SKM-1 treated with dmso at 0.1 percent for 144 hours (cell line): ENCODE data around the gene MLLT1.
A peak's percentile ranks its signal among the peaks of the same experiment; 100 is the strongest.

ENCODE experiments used
- DNase-seq: peaks from one replicate; lab custom pipeline; 2025; ENCODE audit not compliant: unreplicated experiment; lab: John Stamatoyannopoulos, UW

Gene MLLT1

GRCh38 chr19:6275170-6275744 lies 4.5 kb downstream of the MLLT1 start:
- DNase-seq, result no peak

DNA sequence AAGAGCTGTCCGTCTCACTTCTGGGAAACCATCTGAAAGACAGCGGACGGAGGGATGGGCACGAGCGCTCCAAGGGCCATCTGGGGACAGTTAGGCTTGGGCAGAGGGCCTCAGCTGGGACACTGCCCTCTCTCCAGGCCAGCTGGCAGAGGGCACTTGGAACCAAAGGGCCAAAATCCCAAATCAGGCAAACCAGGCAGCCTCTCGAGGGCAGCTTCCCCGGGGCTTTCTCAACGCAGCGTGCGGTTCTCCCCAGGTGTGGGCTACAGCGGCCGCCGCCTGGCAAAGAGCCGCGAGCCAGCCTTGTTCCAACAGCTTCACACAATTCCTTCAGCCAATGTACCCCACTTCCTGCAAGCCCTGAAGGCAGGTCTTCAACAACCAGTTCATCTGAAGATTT lies 5.0 kb downstream of the MLLT1 start:
- no peak for DNase-seq

GRCh38 chr19:6273701-6274601 lies 5.8 kb downstream of the MLLT1 start:
- DNase-seq, result peak; percentile 86

DNA sequence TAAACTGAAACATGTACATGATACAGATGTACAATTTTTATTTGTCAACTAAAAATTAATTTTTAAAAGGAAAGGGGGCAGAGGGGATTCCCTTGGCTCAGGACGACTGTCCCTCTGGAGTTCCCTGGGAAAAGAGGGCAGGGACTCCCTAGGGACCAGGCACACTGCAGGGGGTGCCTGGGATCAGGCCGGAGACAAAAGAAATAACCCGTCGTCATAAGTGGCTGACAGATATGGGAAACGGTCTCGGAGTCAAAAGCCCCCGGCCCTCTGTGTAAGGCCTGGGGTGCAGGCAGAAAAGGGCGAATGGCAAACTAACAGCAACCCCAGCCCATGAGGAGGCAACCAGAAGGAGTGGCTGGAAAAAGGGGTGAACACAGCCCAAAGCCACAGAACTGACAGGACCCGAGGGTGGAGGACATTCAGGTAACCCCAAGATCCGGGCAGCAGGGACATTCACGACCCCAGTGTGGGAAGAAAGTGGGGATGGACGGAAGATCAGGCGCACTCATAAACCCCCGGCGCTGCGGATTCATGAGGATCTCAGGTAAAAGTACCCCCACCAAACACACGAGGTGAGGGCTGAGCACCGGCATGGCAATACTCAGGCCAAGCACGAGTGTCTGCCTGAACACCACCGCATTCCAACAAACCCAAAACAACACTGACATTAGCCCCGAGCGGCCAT lies 6.7 kb downstream of the MLLT1 start:
- DNase-seq, result no peak

DNA sequence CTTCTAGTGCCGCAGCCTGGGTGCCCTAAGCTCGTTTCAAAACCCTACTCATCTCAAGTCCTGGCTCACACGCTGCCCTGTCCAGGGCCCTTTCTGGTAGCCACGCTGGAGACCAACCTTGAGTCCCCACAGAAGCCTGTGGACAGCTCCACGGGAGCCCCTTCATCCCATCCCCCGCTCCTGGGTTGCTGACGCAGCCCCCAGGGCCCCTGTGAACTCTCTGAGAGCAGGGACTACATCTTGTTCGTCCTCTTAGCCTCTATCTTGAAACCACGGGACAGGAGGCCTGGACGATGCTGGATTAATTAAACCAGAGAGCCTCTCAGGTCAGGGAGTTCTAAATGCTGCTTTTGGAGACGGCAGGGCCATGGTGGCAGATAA lies 7.4 kb downstream of the MLLT1 start:
- no peak for DNase-seq

GRCh38 chr19:6271721-6272410 lies 7.9 kb downstream of the MLLT1 start:
- DNase-seq, result no peak

DNA sequence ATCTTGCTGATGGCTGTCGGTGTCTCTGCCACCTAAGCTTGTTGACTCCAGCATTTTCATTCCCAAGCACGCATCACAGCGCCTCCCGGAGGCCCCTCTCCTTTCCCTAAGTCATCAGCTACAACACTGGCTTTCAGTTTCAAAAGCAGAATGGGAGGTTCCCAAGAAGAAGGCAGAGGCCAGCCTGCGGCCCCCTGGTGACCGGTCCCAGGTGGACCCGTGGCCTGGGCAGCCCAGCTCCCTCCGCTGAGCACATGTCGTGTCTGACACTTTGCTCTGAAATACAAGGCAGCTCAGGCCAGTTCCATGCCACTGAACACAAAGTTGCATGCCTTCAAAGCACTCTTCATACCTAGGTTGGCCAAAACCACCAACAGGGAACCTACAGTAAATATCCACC lies 8.5 kb downstream of the MLLT1 start:
- DNase-seq, result no peak

DNA sequence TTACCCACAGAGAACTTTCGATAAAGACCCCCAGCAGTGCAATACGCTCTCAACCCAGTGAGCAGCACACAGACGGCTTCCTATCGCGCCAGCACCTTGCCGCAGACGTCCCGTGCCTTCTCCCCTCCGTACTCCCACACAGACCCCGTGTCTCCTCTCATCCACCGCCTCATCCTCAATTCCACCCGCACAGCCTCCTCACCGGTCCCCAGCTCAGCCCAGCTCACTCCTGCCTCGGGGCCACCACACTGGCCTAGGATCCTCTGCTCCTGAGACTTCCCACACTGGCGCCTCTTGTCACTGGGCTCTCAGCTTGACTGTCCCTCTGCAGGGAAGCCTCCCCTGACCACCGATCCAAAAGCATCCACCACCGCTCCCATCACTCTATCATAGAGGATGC lies 9.0 kb downstream of the MLLT1 start:
- DNase-seq, result no peak

- no peak for DNase-seq
Measured at GRCh38 chr19:6270076-6270745, 9.6 kb downstream of the MLLT1 start.

DNA sequence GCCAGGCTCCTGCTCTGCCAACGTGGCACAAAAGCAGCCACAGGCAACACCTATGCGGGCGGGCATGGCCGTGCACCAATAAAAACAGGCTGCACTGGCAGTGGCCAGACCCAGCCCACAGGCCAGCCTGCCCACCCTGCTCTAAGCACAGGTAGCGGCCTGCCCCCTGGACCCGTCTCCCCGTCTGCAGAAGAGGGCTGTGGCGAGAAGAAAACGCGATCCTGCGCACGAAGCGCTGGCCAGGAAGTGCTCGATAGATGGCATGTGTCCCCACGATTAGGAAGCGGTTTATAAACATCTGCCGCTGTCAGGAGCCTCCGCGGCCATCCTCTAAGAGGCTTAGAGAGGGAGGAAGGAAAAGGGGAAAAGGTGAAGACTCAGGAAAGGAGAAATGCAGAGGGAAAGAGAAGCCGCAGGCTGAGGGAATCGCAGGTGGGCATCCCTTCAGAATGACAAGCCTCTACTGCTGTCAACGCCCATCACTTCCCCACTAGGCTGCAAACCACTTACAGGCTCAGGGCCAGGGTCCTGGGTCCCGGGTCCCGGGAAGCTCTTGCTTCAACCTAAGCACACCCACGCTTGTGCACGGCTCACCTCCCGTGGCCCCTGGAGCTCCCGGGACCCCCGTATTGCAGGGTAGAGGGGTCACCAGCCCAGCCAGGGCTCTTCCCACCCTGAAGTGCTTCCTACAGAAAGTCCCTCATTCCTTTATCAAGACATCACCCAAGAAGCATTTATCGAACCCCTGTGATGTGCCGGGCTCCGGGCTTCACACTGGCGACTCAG lies 10.5 kb downstream of the MLLT1 start:
- no peak for DNase-seq

GRCh38 chr19:6268382-6268771 lies 11.4 kb downstream of the MLLT1 start:
- no peak for DNase-seq

- DNase-seq, result no peak
Measured at GRCh38 chr19:6267552-6268381, 12.0 kb downstream of the MLLT1 start.

DNA sequence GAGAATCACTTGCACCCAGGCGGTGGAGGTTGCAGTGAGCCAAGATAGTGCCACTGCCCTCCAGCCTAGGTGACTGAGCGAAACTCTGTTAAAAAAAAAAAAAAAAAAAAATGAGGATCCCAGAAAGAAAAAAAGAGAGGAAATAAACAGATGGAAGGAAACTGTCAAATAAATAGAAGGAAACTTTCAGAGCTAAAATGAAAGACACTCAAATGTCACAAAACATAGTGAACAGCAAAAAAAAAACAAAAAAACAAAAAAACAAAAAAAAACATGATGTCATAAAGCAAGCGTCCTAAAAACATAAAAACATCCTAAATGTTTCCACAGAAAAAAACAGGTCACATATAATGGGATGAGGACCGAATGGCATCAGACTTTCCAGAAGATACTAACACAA lies 15.0 kb downstream of the MLLT1 start:
- DNase-seq, result no peak

GRCh38 chr19:6263735-6264444 lies 15.9 kb downstream of the MLLT1 start:
- no peak for DNase-seq

- no peak for DNase-seq
Measured at GRCh38 chr19:6263306-6263705, 16.5 kb downstream of the MLLT1 start.

DNA sequence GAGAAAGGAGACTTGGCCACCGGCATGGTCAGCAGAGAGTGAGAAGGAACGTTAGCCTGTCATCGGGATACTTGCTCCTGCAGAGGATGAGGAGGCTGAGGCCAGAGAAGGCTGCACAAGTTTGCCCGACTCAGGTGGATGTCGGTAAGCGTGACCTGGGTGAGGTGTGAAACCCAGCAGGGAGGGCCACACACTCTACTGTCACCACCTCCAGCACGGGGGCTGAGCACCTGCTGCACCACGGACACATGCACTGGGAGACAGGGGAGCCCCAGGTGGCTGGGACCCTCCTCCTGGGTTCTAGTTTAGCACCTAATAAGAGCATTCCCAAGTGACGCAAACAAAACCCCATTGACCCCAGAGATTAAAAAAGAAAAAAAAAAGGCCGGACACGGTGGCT lies 17.3 kb downstream of the MLLT1 start:
- DNase-seq, result no peak

GRCh38 chr19:6261883-6262282 lies 17.9 kb downstream of the MLLT1 start:
- no peak for DNase-seq

GRCh38 chr19:6260912-6261650 lies 18.7 kb downstream of the MLLT1 start:
- no peak for DNase-seq
